ENCODE data around the gene KRTAP12-1.
"Not testable (repeated sequence)": the region's sequence is repeated elsewhere in the genome, so short reads cannot be mapped to it uniquely, and the experiment has no call there.

Gene KRTAP12-1

DNA sequence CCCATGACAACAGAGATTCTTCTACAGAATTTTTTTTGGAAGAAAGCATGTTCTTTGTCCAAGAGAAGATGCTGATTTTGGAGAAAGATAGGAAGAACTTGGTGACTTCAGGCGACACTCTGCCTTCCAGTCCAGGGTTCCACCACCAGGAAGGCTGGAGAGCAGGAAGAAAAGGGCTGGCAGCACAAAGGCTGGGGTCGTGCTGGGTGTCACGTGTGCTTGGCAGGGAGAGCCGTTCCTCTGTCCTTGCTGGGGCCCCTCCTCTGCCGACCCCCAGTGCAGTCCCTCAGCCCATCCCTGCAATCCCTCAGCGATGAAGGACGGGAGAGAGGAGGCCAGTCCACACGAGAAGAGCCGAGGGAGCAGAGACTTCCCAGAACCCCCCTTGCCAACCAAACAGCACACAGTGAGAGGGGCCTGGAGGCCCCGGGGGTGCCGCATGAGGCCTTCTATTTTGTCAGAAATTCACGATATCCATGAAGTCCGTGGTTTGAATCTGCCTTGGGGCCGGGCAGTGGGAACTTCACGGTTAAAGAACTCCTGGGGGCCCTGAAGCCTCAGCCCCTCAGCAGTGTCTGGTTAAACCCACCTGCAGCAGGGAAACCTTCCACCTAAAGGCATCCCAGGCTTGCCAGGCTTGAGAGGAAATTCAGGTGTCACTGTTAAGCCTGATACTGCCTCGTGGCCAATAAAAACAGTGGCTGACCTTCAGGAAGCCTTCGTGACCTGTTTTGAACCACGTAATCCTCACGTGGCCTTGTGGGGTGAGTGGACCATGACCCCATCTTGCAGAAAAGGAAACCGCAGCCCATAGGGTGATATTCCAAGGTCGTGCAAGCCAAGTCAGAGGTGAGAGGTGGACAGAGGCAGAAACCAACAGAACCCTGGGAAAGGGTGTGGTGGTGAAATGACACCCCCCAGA is 18.4 kb upstream of the KRTAP12-1 start:
- ATAC-seq (replicated peaks) (no peak), DNase-seq (no peak)
- H3K36me3 Mint-ChIP-seq (ENCODE audit: insufficient read depth): no peaks in the 10 kb centered on the region
- no peak overlapping the region for H3K4me3 Mint-ChIP-seq
- H3K27me3 Mint-ChIP-seq: peaks cover 77 to 100% of the 10 kb centered on the region in 2 donors
- H3K4me1 Mint-ChIP-seq (ENCODE audit: low read depth in 2 of 2): peaks cover 17 to 21% of the 10 kb centered on the region in 2 donors
- no peaks in the 10 kb centered on the region for H3K9me3 Mint-ChIP-seq
- H3K27ac Mint-ChIP-seq: no peak overlapping the region

DNA sequence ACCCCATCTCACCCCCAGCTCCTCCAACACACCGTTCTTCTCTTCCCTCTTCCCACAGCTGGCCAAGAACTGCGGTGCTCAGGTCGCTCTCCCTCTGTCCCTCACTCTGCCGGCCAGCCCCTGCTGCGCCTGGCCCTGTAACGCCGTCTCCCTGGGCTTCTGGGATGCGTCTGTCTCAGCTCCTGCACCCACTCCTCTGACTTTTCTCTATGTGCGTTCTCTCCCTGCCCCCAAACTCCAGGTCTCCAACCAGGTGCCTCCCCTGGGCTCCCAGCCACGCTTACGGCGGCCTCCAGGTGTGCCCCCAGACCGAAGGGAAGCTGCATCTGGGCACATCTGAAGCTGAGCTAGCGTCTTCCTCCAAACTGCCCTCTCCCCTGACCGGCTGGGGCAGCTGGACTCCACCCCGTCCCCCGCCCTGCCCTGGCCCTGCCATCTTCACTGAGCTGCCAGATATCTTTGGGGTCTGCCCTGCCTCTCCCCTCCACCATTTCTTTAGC is 17.6 kb upstream of the KRTAP12-1 start:
- no peak for DNase-seq
- Mint-ChIP-seq H3K27ac (no peak overlapping the region), H3K4me3 (no peak overlapping the region)

GRCh38 chr21:44697811-44698734 is 16.1 kb upstream of the KRTAP12-1 start:
- no peaks in the 10 kb centered on the region for H3K36me3 Mint-ChIP-seq (ENCODE audit: insufficient read depth)
- DNase-seq: no peak
- peaks cover 20 to 26% of the 10 kb centered on the region in 2 donors for H3K4me1 Mint-ChIP-seq (ENCODE audit: low read depth in 2 of 2)
- H3K27ac Mint-ChIP-seq: peak overlapping the region in 1 of 2 donors; percentile 16
- H3K4me3 Mint-ChIP-seq: no peak overlapping the region
- no peaks in the 10 kb centered on the region for H3K9me3 Mint-ChIP-seq
- peaks cover 61 to 78% of the 10 kb centered on the region in 2 donors for H3K27me3 Mint-ChIP-seq
- ATAC-seq (replicated peaks): no peak

More for the DNA sequence above, 17.6 kb upstream of the KRTAP12-1 start:
- peaks cover 69 to 93% of the 10 kb centered on the region in 2 donors for H3K27me3 Mint-ChIP-seq
- no peak for ATAC-seq (replicated peaks)
- no peaks in the 10 kb centered on the region for H3K36me3 Mint-ChIP-seq (ENCODE audit: insufficient read depth)
- H3K9me3 Mint-ChIP-seq: no peaks in the 10 kb centered on the region
- peaks cover 17 to 24% of the 10 kb centered on the region in 2 donors for H3K4me1 Mint-ChIP-seq (ENCODE audit: low read depth in 2 of 2)

- not testable (repeated sequence) for DNase-seq; H3K4me3 Mint-ChIP-seq; H3K9me3 Mint-ChIP-seq; ATAC-seq (replicated peaks); H3K36me3 Mint-ChIP-seq (ENCODE audit: insufficient read depth)
- peaks cover 18 to 24% of the 10 kb centered on the region in 2 donors for H3K4me1 Mint-ChIP-seq (ENCODE audit: low read depth in 2 of 2)
- H3K27ac Mint-ChIP-seq: peak within 1 kb of the TSS; percentile 16 to 75
- peaks cover 53 to 70% of the 10 kb centered on the region in 2 donors for H3K27me3 Mint-ChIP-seq
These were observed 15.3 kb upstream of the KRTAP12-1 start, which contains the start of gene KRTAP10-12 for GRCh38 chr21:44697172-44697810. Gene KRTAP10-12, plus strand, starts transcription at chr21:44697172. Its CDS starts 30 bp downstream, at chr21:44697202.

DNA sequence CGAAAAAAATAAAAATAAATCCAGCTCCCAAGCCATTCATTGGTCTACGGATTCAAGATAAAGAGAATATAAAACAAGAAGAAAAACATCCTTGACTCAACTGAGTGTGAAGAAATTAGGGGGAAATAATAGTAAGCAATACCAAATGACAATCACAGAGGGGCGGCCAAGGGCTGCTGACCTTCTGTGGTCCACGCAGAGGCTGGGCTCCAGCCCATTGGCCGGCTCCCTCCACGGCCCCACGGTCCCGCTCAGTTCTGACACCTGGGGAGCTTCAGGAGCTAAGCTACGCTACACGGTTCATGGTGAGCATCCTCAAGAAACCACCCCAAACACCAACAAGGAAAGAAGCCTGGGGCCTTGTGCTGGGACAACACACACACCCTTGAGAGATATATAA is 14.6 kb upstream of the KRTAP12-1 start:
- peaks cover 18 to 22% of the 10 kb centered on the region in 2 donors for H3K4me1 Mint-ChIP-seq (ENCODE audit: low read depth in 2 of 2)
- peaks cover 46 to 63% of the 10 kb centered on the region in 2 donors for H3K27me3 Mint-ChIP-seq
- H3K27ac Mint-ChIP-seq: peak overlapping the region; percentile 16 to 75
- ATAC-seq (replicated peaks): no peak
- no peaks in the 10 kb centered on the region for H3K9me3 Mint-ChIP-seq
- H3K4me3 Mint-ChIP-seq: no peak overlapping the region
- no peak for DNase-seq
- no peaks in the 10 kb centered on the region for H3K36me3 Mint-ChIP-seq (ENCODE audit: insufficient read depth)

- H3K36me3 Mint-ChIP-seq (ENCODE audit: insufficient read depth): no peaks in the 10 kb centered on the region
- peak overlapping the region in 1 of 2 donors; percentile 39 for H3K4me3 Mint-ChIP-seq
- DNase-seq (no peak), ATAC-seq (replicated peaks) (no peak)
- peak overlapping the region in 1 of 2 donors; percentile 24 for H3K27ac Mint-ChIP-seq
- peaks cover 38 to 54% of the 10 kb centered on the region in 2 donors for H3K27me3 Mint-ChIP-seq
- H3K9me3 Mint-ChIP-seq: no peaks in the 10 kb centered on the region
- peaks cover 18 to 22% of the 10 kb centered on the region in 2 donors for H3K4me1 Mint-ChIP-seq (ENCODE audit: low read depth in 2 of 2)
These were observed 13.7 kb upstream of the KRTAP12-1 start for GRCh38 chr21:44695641-44696040.

- Mint-ChIP-seq H3K9me3 (no peaks in the 10 kb centered on the region), H3K4me3 (peak overlapping the region in 1 of 2 donors; percentile 8), H3K36me3 (ENCODE audit: insufficient read depth) (no peaks in the 10 kb centered on the region), H3K27me3 (peaks cover 35 to 49% of the 10 kb centered on the region in 2 donors), H3K27ac (peak overlapping the region in 1 of 2 donors; percentile 24), H3K4me1 (ENCODE audit: low read depth in 2 of 2) (peaks cover 18 to 22% of the 10 kb centered on the region in 2 donors)
- ATAC-seq (replicated peaks) (no peak), DNase-seq (no peak)
These were observed 13.2 kb upstream of the KRTAP12-1 start for GRCh38 chr21:44695184-44695583.

DNA sequence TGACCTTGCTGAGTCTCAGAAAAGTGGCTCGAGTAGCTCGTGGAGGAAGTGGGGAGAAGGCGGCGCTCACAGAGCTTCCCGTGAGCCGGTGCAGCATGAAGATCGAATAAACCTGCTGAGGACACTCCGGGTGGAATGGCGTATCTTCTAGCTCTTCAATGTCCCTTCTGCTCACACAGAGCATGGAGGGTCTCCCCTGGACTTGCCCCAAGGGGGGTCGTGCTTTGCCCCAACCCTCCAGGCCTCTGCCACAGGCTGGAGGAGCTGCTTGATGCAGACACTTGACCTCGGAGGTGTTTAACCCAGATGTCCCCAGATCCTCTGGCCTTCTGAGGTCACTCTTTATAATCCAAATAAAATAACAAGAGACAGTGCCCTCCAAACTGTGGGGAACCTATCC is 12.8 kb upstream of the KRTAP12-1 start:
- H3K9me3 Mint-ChIP-seq: no peaks in the 10 kb centered on the region
- H3K4me3 Mint-ChIP-seq: no peak overlapping the region
- no peak for DNase-seq
- H3K36me3 Mint-ChIP-seq (ENCODE audit: insufficient read depth): no peaks in the 10 kb centered on the region
- peak overlapping the region in 1 of 2 donors; percentile 24 for H3K27ac Mint-ChIP-seq
- peaks cover 31 to 45% of the 10 kb centered on the region in 2 donors for H3K27me3 Mint-ChIP-seq
- peaks cover 18 to 22% of the 10 kb centered on the region in 2 donors for H3K4me1 Mint-ChIP-seq (ENCODE audit: low read depth in 2 of 2)
- peak; percentile 43 for ATAC-seq (replicated peaks)

- Mint-ChIP-seq H3K36me3 (ENCODE audit: insufficient read depth) (no peaks in the 10 kb centered on the region), H3K27ac (no peak overlapping the region), H3K9me3 (no peaks in the 10 kb centered on the region), H3K27me3 (peaks cover 15 to 33% of the 10 kb centered on the region in 2 donors), H3K4me3 (no peak overlapping the region), H3K4me1 (ENCODE audit: low read depth in 2 of 2) (peaks cover 10 to 16% of the 10 kb centered on the region in 2 donors)
- ATAC-seq (replicated peaks) (no peak), DNase-seq (no peak)
These were observed 11.0 kb upstream of the KRTAP12-1 start for GRCh38 chr21:44692798-44693512.

DNA sequence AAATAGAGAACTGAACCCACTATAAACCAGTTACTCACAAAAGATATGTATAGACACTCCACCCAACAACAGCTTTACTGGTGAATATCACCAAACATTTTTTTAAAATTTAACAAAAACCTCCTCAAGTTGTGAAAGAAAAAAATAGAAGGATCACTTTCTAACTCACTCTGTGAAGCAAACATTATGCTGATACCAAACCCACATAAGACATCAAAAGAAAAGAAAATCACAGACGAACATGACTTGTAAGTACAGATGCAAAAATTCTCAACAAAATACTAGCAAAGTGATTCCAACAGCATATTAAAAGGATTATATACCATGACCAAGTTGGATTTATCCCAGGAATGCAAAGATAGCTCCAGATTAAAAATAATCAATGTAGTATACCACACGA is 9.7 kb upstream of the KRTAP12-1 start:
- H3K4me1 Mint-ChIP-seq (ENCODE audit: low read depth in 2 of 2): peaks cover 9 to 12% of the 10 kb centered on the region in 2 donors
- H3K4me3 Mint-ChIP-seq: no peak overlapping the region
- no peak overlapping the region for H3K27ac Mint-ChIP-seq
- H3K36me3 Mint-ChIP-seq (ENCODE audit: insufficient read depth): no peaks in the 10 kb centered on the region
- peaks cover 9 to 33% of the 10 kb centered on the region in 2 donors for H3K27me3 Mint-ChIP-seq
- DNase-seq (no peak), ATAC-seq (replicated peaks) (no peak)
- H3K9me3 Mint-ChIP-seq: no peaks in the 10 kb centered on the region

GRCh38 chr21:44689740-44690139 is 7.8 kb upstream of the KRTAP12-1 start:
- not testable (repeated sequence) for H3K4me3 Mint-ChIP-seq; H3K36me3 Mint-ChIP-seq (ENCODE audit: insufficient read depth); H3K9me3 Mint-ChIP-seq; DNase-seq; ATAC-seq (replicated peaks)
- H3K27ac Mint-ChIP-seq: peak overlapping the region in 1 of 2 donors; percentile 59
- peaks cover 9 to 17% of the 10 kb centered on the region in 2 donors for H3K4me1 Mint-ChIP-seq (ENCODE audit: low read depth in 2 of 2)
- H3K27me3 Mint-ChIP-seq: peaks cover 18 to 34% of the 10 kb centered on the region in 2 donors

DNA sequence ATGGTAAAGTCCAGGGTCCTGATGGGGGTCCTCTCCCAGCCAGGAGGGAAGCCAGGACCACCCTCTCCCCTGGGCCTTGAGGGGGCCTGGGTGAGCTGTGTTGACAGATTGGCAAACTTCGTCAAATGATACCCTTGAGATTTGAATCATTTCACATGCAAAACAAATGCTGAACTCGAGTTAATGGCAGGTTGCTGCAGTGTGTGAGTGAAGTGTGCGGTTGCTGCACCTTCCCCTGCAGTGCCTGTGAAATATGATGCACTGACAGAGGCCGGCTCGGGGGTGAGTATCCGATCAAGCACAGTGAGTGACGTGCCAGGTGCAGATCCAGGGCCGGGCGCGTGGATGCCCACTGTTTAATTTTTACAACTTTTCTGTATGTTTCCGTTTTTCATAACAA is 5.7 kb upstream of the KRTAP12-1 start:
- H3K27me3 Mint-ChIP-seq: peaks cover 18 to 36% of the 10 kb centered on the region in 2 donors
- H3K36me3 Mint-ChIP-seq (ENCODE audit: insufficient read depth): no peaks in the 10 kb centered on the region
- H3K27ac Mint-ChIP-seq: peak overlapping the region in 1 of 2 donors; percentile 57
- H3K9me3 Mint-ChIP-seq: no peaks in the 10 kb centered on the region
- H3K4me1 Mint-ChIP-seq (ENCODE audit: low read depth in 2 of 2): peaks cover 9 to 13% of the 10 kb centered on the region in 2 donors
- DNase-seq (no peak), ATAC-seq (replicated peaks) (no peak)
- H3K4me3 Mint-ChIP-seq: no peak overlapping the region

Data from effector memory CD8-positive, alpha-beta T cell (primary cell).